Mesendoderm (in vitro differentiated cells): ENCODE results near the gene ST6GALNAC4. TPM values are rescaled to one million over a fixed set of nuclear protein-coding genes. Genes with fewer than 3 reads are reported as not detected.

Experiments used
- DNase-seq: peaks from one replicate; pipeline ENCODE4 v3.0.0; 2013
- H2AK5ac ChIP-seq: 2 replicates; pipeline ENCODE4 v1.6.1; 2013; ENCODE audit warnings: low read length, inconsistent platforms
- H2BK120ac ChIP-seq: 2 replicates; pipeline ENCODE4 v1.6.1; 2013; ENCODE audit warnings: low read depth, mild to moderate bottlenecking, low read length, moderate library complexity, mixed read lengths
- H2BK15ac ChIP-seq: replicated peaks from 2 replicates; pipeline ENCODE4 v1.6.1; 2013; ENCODE audit warnings: low read depth, mild to moderate bottlenecking, moderate library complexity
- H2BK5ac ChIP-seq: 2 replicates; pipeline ENCODE4 v1.6.1; 2013; ENCODE audit warnings: low read length, inconsistent platforms
- H3K18ac ChIP-seq: 2 replicates; pipeline ENCODE4 v1.6.1; 2013; ENCODE audit warnings: mild to moderate bottlenecking, low read length, mixed read lengths
- H3K23ac ChIP-seq: one replicate; pipeline ENCODE4 v1.6.1; 2013; ENCODE audit warnings: low read length
- H3K27ac ChIP-seq: 2 replicates; pipeline ENCODE4 v1.5.1; 2013; ENCODE audit warnings: low read depth, mild to moderate bottlenecking, inconsistent platforms, low read length, moderate library complexity
- H3K27me3 ChIP-seq: 2 replicates; pipeline ENCODE4 v1.6.1; 2013; ENCODE audit warnings: low read length, control low read depth, mild to moderate bottlenecking, inconsistent platforms; ENCODE audit not compliant: insufficient read depth, poor library complexity
- H3K36me3 ChIP-seq: 2 replicates; pipeline ENCODE4 v1.6.1; 2013; ENCODE audit warnings: low read length, inconsistent platforms; ENCODE audit not compliant: control insufficient read depth, insufficient read depth
- H3K4ac ChIP-seq: one replicate; pipeline ENCODE4 v1.6.1; 2013; ENCODE audit warnings: low read depth, mild to moderate bottlenecking, low read length, moderate library complexity
- H3K4me1 ChIP-seq: 2 replicates; pipeline ENCODE4 v1.6.1; 2013; ENCODE audit warnings: low read depth, low read length, inconsistent platforms; ENCODE audit not compliant: control insufficient read depth
- H3K4me2 ChIP-seq: 2 replicates; pipeline ENCODE4 v1.6.1; 2013; ENCODE audit warnings: low read length
- H3K4me3 ChIP-seq: 2 replicates; pipeline ENCODE4 v1.5.1; 2013; ENCODE audit warnings: mild to moderate bottlenecking, low read length
- H3K56ac ChIP-seq: one replicate; pipeline ENCODE4 v1.6.1; 2013; ENCODE audit warnings: low read length
- H3K79me1 ChIP-seq: 2 replicates; pipeline ENCODE4 v1.6.1; 2013; ENCODE audit warnings: low read length, inconsistent platforms
- H3K79me2 ChIP-seq: 2 replicates; pipeline ENCODE4 v1.6.1; 2013; ENCODE audit warnings: mild to moderate bottlenecking, low read length; ENCODE audit not compliant: control insufficient read depth, insufficient read depth
- H3K9ac ChIP-seq: 2 replicates; pipeline ENCODE4 v1.6.1; 2013; ENCODE audit warnings: low read length, inconsistent platforms
- H4K5ac ChIP-seq: one replicate; pipeline ENCODE4 v1.6.1; 2013; ENCODE audit warnings: low read length
- H4K8ac ChIP-seq: one replicate; pipeline ENCODE4 v1.6.1; 2013; ENCODE audit warnings: low read depth, mild to moderate bottlenecking, control low read depth, low read length, moderate library complexity
- WGBS: extraction: QIAGEN DNeasy Blood & Tissue Kit; methylation state at CpG from one replicate; pipeline ENCODE4 v1.1.7; 2013; ENCODE audit warnings: low lambda C conversion rate, missing lambda C conversion rate; ENCODE audit not compliant: insufficient coverage; ENCODE audit errors: extremely low coverage; 5-methylcytosine and 5-hydroxymethylcytosine counted together
- polyA plus RNA-seq, 2 experiments: library from polyadenylated mRNA; stranded (reverse); fragments of 200-250 nt; gene quantifications; one replicate each; pipeline ENCODE4 v1.2.3, GENCODE V29; 2013

ST6GALNAC4 gene
- 12.3 TPM for polyA plus RNA-seq (2013, experiment 1 of 2)
- 14.4 TPM for polyA plus RNA-seq (2013, experiment 2 of 2)

- H3K79me1 ChIP-seq: no peaks in the 10 kb centered on the region
- H3K4me1 ChIP-seq: no peaks in the 10 kb centered on the region
- H4K8ac ChIP-seq: no peak within 1 kb of the TSS
- no peak within 1 kb of the TSS for H2BK120ac ChIP-seq
- H4K5ac ChIP-seq: no peak within 1 kb of the TSS
- no peak within 1 kb of the TSS for H2AK5ac ChIP-seq
- no peak within 1 kb of the TSS for H3K27ac ChIP-seq
- peak; percentile 91 for DNase-seq
- H2BK15ac ChIP-seq: no peak within 1 kb of the TSS
- no peaks in the 10 kb centered on the region for H3K27me3 ChIP-seq
- H3K56ac ChIP-seq: peak within 1 kb of the TSS; percentile 83
- no peak within 1 kb of the TSS for H3K18ac ChIP-seq
- no peak within 1 kb of the TSS for H3K23ac ChIP-seq
- no peak within 1 kb of the TSS for H2BK5ac ChIP-seq
- peak within 1 kb of the TSS; percentile 89 for H3K4me2 ChIP-seq
- no peak within 1 kb of the TSS for H3K4ac ChIP-seq
- no peaks in the 10 kb centered on the region for H3K79me2 ChIP-seq
- WGBS: no CpG with 5 or more reads among the region's 71 CpGs
- H3K36me3 ChIP-seq: no peaks in the 10 kb centered on the region
- H3K4me3 ChIP-seq: peak within 1 kb of the TSS; percentile 48
- peak within 1 kb of the TSS; percentile 71 for H3K9ac ChIP-seq
Measured at GRCh38 chr9:127916720-127917581, at the start of gene ST6GALNAC4. ST6GALNAC4 (minus strand) TSS chr9:127917041; CDS start chr9:127916419, 622 bp downstream.

- no peak overlapping the region for H3K4me3 ChIP-seq
Measured at GRCh38 chr9:127965953-127966352, 49.1 kb upstream of the ST6GALNAC4 start.

GRCh38 chr9:127963359-127964064 lies 46.7 kb upstream of the ST6GALNAC4 start:
- Histone ChIP-seq H2BK120ac (no peak overlapping the region), H3K9ac (no peak overlapping the region), H3K4me1 (no peaks in the 10 kb centered on the region), H2BK5ac (no peak overlapping the region), H3K18ac (no peak overlapping the region), H2AK5ac (no peak overlapping the region), H3K4me3 (no peak overlapping the region), H3K27me3 (no peaks in the 10 kb centered on the region), H3K23ac (no peak overlapping the region), H3K27ac (no peak overlapping the region), H3K79me1 (peaks cover 29% of the 10 kb centered on the region), H3K4ac (no peak overlapping the region), H3K79me2 (peaks cover 58% of the 10 kb centered on the region), H4K5ac (no peak overlapping the region), H3K36me3 (no peaks in the 10 kb centered on the region), H3K56ac (no peak overlapping the region), H3K4me2 (no peak overlapping the region), H2BK15ac (no peak overlapping the region), H4K8ac (no peak overlapping the region)
- WGBS: no CpG with 5 or more reads among the region's 19 CpGs
- DNase-seq: no peak

More at GRCh38 chr9:127965953-127966352, 49.1 kb upstream of the ST6GALNAC4 start:
- Histone ChIP-seq H3K27me3 (no peaks in the 10 kb centered on the region), H2BK5ac (no peak overlapping the region), H3K79me2 (peaks cover 73% of the 10 kb centered on the region), H3K79me1 (peaks cover 39% of the 10 kb centered on the region), H3K27ac (peak overlapping the region; percentile 19), H4K8ac (no peak overlapping the region), H4K5ac (no peak overlapping the region), H3K36me3 (no peaks in the 10 kb centered on the region), H2AK5ac (no peak overlapping the region), H3K4me2 (no peak overlapping the region), H2BK120ac (no peak overlapping the region), H2BK15ac (no peak overlapping the region), H3K23ac (no peak overlapping the region), H3K9ac (peak overlapping the region; percentile 35), H3K18ac (peak overlapping the region; percentile 11), H3K4me1 (no peaks in the 10 kb centered on the region), H3K4ac (peak overlapping the region; percentile 49), H3K56ac (peak overlapping the region; percentile 43)
- WGBS: no CpG with 5 or more reads among the region's 6 CpGs
- no peak for DNase-seq

- no peak overlapping the region for H3K27ac ChIP-seq
Measured at GRCh38 chr9:127963041-127963358, 46.2 kb upstream of the ST6GALNAC4 start.

GRCh38 chr9:127962278-127962677 lies 45.4 kb upstream of the ST6GALNAC4 start:
- H3K4me3 ChIP-seq: no peak overlapping the region
- H3K27ac ChIP-seq: no peak overlapping the region
- H2AK5ac ChIP-seq: no peak overlapping the region
- H3K9ac ChIP-seq: no peak overlapping the region
- no peak overlapping the region for H3K23ac ChIP-seq
- H4K5ac ChIP-seq: no peak overlapping the region
- no peak overlapping the region for H3K18ac ChIP-seq
- H3K56ac ChIP-seq: no peak overlapping the region
- no peaks in the 10 kb centered on the region for H3K36me3 ChIP-seq
- H3K79me2 ChIP-seq: peaks cover 49% of the 10 kb centered on the region
- H2BK120ac ChIP-seq: no peak overlapping the region
- no peaks in the 10 kb centered on the region for H3K4me1 ChIP-seq
- no CpG with 5 or more reads among the region's 3 CpGs for WGBS
- H2BK15ac ChIP-seq: no peak overlapping the region
- DNase-seq: no peak
- no peaks in the 10 kb centered on the region for H3K27me3 ChIP-seq
- H3K4me2 ChIP-seq: no peak overlapping the region
- no peak overlapping the region for H4K8ac ChIP-seq
- H2BK5ac ChIP-seq: no peak overlapping the region
- peaks cover 26% of the 10 kb centered on the region for H3K79me1 ChIP-seq
- no peak overlapping the region for H3K4ac ChIP-seq

More at GRCh38 chr9:127963041-127963358, 46.2 kb upstream of the ST6GALNAC4 start:
- Histone ChIP-seq H3K23ac (no peak overlapping the region), H3K9ac (no peak overlapping the region), H3K79me1 (peaks cover 29% of the 10 kb centered on the region), H3K4me3 (no peak overlapping the region), H4K8ac (no peak overlapping the region), H3K4me2 (no peak overlapping the region), H3K4me1 (no peaks in the 10 kb centered on the region), H2BK5ac (no peak overlapping the region), H3K18ac (no peak overlapping the region), H2BK15ac (no peak overlapping the region), H3K4ac (no peak overlapping the region), H2BK120ac (no peak overlapping the region), H2AK5ac (no peak overlapping the region), H3K36me3 (no peaks in the 10 kb centered on the region), H3K79me2 (peaks cover 54% of the 10 kb centered on the region), H4K5ac (no peak overlapping the region), H3K56ac (no peak overlapping the region), H3K27me3 (no peaks in the 10 kb centered on the region)
- no peak for DNase-seq
- no CpG with 5 or more reads among the region's 3 CpGs for WGBS
